Stimulated activated CD4-positive, alpha-beta T cell treated with anti-CD3 and anti-CD28 coated beads, Interleukin-15, amount 100 ng/mL, for 24 hours (primary cell): ENCODE measurements around the gene OR56B1.

Source experiments
- DNase-seq: peaks from one replicate; pipeline ENCODE4 v3.0.0-alpha.2; 2020

OR56B1 gene

GRCh38 chr11:5737670-5738392, 1.6 kb downstream of the OR56B1 start:
- DNase-seq = no peak

- DNase-seq = no peak
Observed at GRCh38 chr11:5738431-5738830, 2.2 kb downstream of the OR56B1 start.

GRCh38 chr11:5746614-5747013, 10.4 kb downstream of the OR56B1 start:
- no peak for DNase-seq

- no peak for DNase-seq
Observed at GRCh38 chr11:5749836-5750235, 13.6 kb downstream of the OR56B1 start.

GRCh38 chr11:5753943-5754342, 17.7 kb downstream of the OR56B1 start, which contains the start of gene OR52N4:
Gene OR52N4 (plus strand): TSS chr11:5754243. CDS start chr11:5754741, 498 bp downstream.
- no peak for DNase-seq

- no peak for DNase-seq
Observed at GRCh38 chr11:5767056-5767455, 30.8 kb downstream of the OR56B1 start.

- no peak for DNase-seq
Observed at GRCh38 chr11:5783255-5783654, 47.0 kb downstream of the OR56B1 start, which contains the start of gene OR52N5. Gene OR52N5 (minus strand): TSS chr11:5783355. CDS start chr11:5778634, 4,721 bp downstream.
